GM12864 (cell line): ENCODE measurements around the gene DIAPH1.

ENCODE experiments used
- DNase-seq: peaks from one replicate; pipeline ENCODE4 v3.0.0-alpha.2; 2011; ENCODE audit warnings: low read depth
- H3K4me3 ChIP-seq: 2 replicates; pipeline ENCODE4 v1.5.1; 2011; ENCODE audit warnings: mild to moderate bottlenecking, low read depth, low read length, control low read depth
- TF ChIP-seq, protein P1 (sequence below): IDR thresholded peaks from 2 replicates; pipeline ENCODE4 v1.5.1; 2011; ENCODE audit warnings: low read depth, mild to moderate bottlenecking, moderate library complexity, low read length, control low read depth, inconsistent platforms; ENCODE audit errors: missing control alignments

DIAPH1 gene

DNA sequence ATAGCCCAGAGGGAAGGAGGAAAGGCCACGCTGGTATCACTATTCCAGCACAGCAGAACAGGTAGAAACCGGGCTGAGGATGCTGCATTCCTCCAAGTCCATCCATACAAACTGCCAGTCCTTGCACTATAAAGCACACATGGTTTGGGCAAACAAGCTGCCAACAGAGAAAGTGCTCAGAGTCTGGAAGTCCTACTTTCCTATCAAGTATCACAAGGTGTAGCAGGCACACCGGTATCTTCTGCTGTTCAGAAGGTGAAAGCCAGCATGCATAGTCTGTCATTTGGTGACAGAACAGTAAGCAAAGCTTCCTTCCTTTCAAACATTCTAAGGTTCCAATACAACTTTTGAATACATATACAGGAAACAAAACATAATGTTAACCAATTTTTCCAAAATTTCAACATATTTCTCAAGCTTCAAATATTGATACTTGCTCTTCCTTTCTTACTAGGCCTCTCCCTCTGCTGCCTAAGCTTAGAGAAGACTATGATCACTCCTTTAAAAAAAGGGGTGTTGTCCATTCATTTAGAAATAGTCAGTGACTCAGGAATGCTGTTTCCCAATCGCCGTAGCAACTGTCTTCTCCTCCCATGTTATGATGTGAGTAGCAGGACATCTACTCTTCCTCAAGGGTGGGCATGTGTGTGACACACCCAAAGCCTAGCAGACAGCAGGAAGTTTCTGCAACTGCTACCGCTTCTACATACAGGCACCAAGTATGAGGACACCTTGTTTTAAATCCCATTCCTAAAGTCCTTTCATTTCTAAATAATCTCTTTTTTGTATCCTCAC lies 14.7 kb downstream of the DIAPH1 start:
- peak overlapping the region; percentile 19 for H3K4me3 ChIP-seq
- TF ChIP-seq, protein P1, sequence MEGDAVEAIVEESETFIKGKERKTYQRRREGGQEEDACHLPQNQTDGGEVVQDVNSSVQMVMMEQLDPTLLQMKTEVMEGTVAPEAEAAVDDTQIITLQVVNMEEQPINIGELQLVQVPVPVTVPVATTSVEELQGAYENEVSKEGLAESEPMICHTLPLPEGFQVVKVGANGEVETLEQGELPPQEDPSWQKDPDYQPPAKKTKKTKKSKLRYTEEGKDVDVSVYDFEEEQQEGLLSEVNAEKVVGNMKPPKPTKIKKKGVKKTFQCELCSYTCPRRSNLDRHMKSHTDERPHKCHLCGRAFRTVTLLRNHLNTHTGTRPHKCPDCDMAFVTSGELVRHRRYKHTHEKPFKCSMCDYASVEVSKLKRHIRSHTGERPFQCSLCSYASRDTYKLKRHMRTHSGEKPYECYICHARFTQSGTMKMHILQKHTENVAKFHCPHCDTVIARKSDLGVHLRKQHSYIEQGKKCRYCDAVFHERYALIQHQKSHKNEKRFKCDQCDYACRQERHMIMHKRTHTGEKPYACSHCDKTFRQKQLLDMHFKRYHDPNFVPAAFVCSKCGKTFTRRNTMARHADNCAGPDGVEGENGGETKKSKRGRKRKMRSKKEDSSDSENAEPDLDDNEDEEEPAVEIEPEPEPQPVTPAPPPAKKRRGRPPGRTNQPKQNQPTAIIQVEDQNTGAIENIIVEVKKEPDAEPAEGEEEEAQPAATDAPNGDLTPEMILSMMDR, result no peak
- no peak for DNase-seq

DNA sequence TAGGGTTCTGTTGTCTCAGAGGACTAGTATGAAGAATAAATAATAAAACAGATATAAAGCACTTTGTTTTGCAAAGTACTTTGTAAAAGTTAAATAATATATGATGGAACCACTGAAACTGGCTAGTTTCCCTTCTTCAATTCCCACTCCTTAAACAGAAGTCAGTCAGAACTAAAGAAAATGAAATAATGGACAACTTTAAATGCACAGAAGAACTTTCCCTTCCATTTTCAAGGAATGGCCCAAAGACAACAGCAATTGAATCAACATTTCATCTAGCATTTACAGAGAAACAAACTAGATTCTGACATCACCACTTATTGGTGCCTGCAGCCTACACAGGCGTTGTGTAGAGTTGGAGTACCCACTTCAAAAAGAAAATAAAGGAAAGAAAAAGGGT lies 16.2 kb downstream of the DIAPH1 start:
- TF ChIP-seq, protein P1, result no peak
- no peak overlapping the region; the same call in 1 of the 2 replicates for H3K4me3 ChIP-seq
- DNase-seq, result no peak

- no peak overlapping the region for H3K4me3 ChIP-seq
- DNase-seq, result no peak
- TF ChIP-seq, protein P1, result no peak
Observed at GRCh38 chr5:141598391-141599345, 20.1 kb downstream of the DIAPH1 start.

DNA sequence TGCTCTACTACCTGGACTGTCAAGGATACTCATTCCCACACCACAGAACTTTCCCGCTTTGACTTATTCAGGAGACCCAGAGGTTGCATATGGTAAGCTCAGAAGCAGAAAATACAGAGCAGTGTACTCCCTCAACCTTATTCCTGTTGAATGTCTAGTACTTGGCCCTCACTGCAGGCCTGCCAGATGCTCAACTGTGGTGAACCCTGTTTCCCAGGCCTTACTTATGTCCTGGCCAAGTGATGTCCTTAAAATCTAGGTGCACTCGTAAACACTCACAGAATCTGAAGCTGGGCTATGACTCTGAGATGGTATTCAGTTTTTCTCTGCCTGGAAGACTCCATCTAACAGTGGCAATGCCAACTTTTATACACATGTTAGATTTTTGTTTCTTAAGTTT lies 21.0 kb downstream of the DIAPH1 start:
- no peak overlapping the region for H3K4me3 ChIP-seq
- TF ChIP-seq, protein P1, result no peak
- no peak for DNase-seq

GRCh38 chr5:141597394-141597793 lies 21.4 kb downstream of the DIAPH1 start:
- no peak for DNase-seq
- H3K4me3 ChIP-seq, result no peak overlapping the region
- TF ChIP-seq, protein P1, result no peak

DNA sequence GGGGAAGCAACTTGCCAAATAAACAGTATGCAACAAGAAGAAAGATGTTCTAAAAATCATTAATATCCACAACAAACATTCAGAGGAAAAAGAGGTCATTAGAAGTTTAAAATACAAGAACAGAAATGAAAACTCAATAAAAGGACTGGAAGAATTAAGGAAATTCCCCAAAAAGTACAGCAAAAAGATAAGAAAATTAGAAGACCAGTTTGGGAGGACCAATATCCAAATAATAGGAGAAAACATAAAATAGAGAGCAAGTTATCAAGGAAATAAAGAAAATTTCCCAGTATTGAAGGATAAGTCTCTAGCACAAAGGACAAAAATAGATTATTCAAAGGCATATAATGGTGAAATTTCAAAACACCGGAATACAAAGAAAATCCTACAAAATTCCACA lies 21.9 kb downstream of the DIAPH1 start:
- no peak overlapping the region for H3K4me3 ChIP-seq
- DNase-seq, result no peak
- TF ChIP-seq, protein P1, result no peak
